ENCODE measurements around the gene RC3H2.

- TF ChIP-seq POLR2AphosphoS5 (IDR thresholded peaks at IDR 0.05; ENCODE audit: low read depth, low read length) (peak; percentile 81), SIN3A (IDR thresholded peaks at IDR 0.05; ENCODE audit: borderline replicate concordance, insufficient read depth, low read length) (0 out of 2 replicates have a peak, but pooled peaks have one; percentile 93), REST (IDR thresholded peaks at IDR 0.05; ENCODE audit: insufficient read depth in 1 of 2, low read depth in 2 of 2, low read length in 2 of 2) (0 out of 4 replicates have a peak, but pooled peaks of 1 of the 2 experiments have one; percentile 26), FOXP2 (optimal IDR thresholded peaks at IDR 0.05; ENCODE audit: borderline replicate concordance, extremely low read depth, extremely low read length, insufficient read depth) (peak; percentile 66), TAF1 (IDR thresholded peaks at IDR 0.05; ENCODE audit: borderline replicate concordance, insufficient read depth, low read length) (peak; percentile 74; the same call in 1 of the 2 replicates)
Measured at GRCh38 chr9:122931226-122932121, 26.3 kb upstream of the RC3H2 start, which contains the start of gene ZBTB26.
